ENCODE results near the gene ARPC5. TPM values are rescaled to one million over a fixed set of nuclear protein-coding genes. Genes with fewer than 3 reads are reported as not detected.

ARPC5 gene
- total and polyA plus RNA-seq, 2 of the 8 experiments (the other 6 are each of a cell fraction or from before 2014, with no cell fraction given), result 24.0 to 60.8 TPM

GRCh38 chr1:183588827-183589226 is 46.8 kb downstream of the ARPC5 start:
- no peaks in the 10 kb centered on the region for H3K36me3 ChIP-seq (ENCODE audit: control insufficient read depth in 2 of 4, insufficient read depth in 4 of 4, low read length in 3 of 4)
- H3K27ac ChIP-seq (ENCODE audit: low read depth, low read length), result no peak overlapping the region
- no peak overlapping the region for H3K23ac ChIP-seq (ENCODE audit: insufficient read length)
- H2BK20ac ChIP-seq (ENCODE audit: low read length), result no peak overlapping the region
- H4K8ac ChIP-seq (ENCODE audit: extremely low read depth, insufficient read depth, low read length), result no peak overlapping the region
- H4K5ac ChIP-seq (ENCODE audit: insufficient read length, low read depth, low read length), result no peak overlapping the region
- H3K9ac ChIP-seq (replicated peaks in 1 of 4; ENCODE audit: extremely low read depth in 1 of 4, low read depth in 3 of 4, low read length in 3 of 4), result no peak overlapping the region
- H3K14ac ChIP-seq (ENCODE audit: insufficient read length), result no peak overlapping the region
- H3K4ac ChIP-seq (replicated peaks; ENCODE audit: insufficient read length, low read depth, low read length), result peak overlapping the region; percentile 50
- H3K18ac ChIP-seq (ENCODE audit: extremely low read depth, low read length), result no peak overlapping the region
- peak overlapping the region; percentile 55; the same call in 1 of the 2 replicates for H2BK12ac ChIP-seq (ENCODE audit: low read depth, low read length)
- H2AK5ac ChIP-seq (ENCODE audit: low read depth, low read length), result no peak overlapping the region
- H3K4me2 ChIP-seq (ENCODE audit: insufficient read depth in 1 of 2, low read depth in 2 of 2, low read length in 2 of 2), result peak overlapping the region in 1 of 2 experiments; percentile 40; a peak in 1 of 4 replicates
- DNase-seq (ENCODE audit: low read depth in 1 of 2, low spot score in 2 of 2), result no peak
- no peaks in the 10 kb centered on the region for H3K27me3 ChIP-seq (replicated peaks in 1 of 4; ENCODE audit: control insufficient read depth in 3 of 4, extremely low read depth in 1 of 4, insufficient read depth in 3 of 4, low read length in 3 of 4)
- no peaks in the 10 kb centered on the region for H3K79me2 ChIP-seq (ENCODE audit: control insufficient read depth in 1 of 2, insufficient read depth in 2 of 2, low read length in 2 of 2)
- H3K4me3 ChIP-seq (ENCODE audit: extremely low read depth in 1 of 4, insufficient read depth in 2 of 4, low read depth in 3 of 4, low read length in 4 of 4), result no peak overlapping the region
- FAIRE-seq, result no peak
- H3K79me1 ChIP-seq (ENCODE audit: low read depth, low read length), result no peaks in the 10 kb centered on the region
- 0 out of 2 replicates have a peak overlapping the region, but pooled peaks have one; percentile 85 for H2BK15ac ChIP-seq (ENCODE audit: low read length)
- H2BK120ac ChIP-seq (replicated peaks; ENCODE audit: low read depth, low read length), result no peak overlapping the region
- no peak overlapping the region for H4K91ac ChIP-seq (replicated peaks; ENCODE audit: insufficient read length, low read length)
- peaks cover 0 to 8% (median 5%) of the 10 kb centered on the region in 4 experiments; a peak in 5 of 7 replicates for H3K4me1 ChIP-seq (replicated peaks in 1 of 4; ENCODE audit: control insufficient read depth in 3 of 4, insufficient read depth in 4 of 4, low read length in 3 of 4)
- peak overlapping the region; percentile 73; the same call in 1 of the 2 replicates for H2BK5ac ChIP-seq (ENCODE audit: low read depth, low read length)
- H3K56ac ChIP-seq (replicated peaks; ENCODE audit: insufficient read length, low read depth, low read length), result no peak overlapping the region
- H4K20me1 ChIP-seq (replicated peaks in 1 of 2; ENCODE audit: control insufficient read depth in 1 of 2, insufficient read depth in 2 of 2, low read length in 2 of 2), result no peaks in the 10 kb centered on the region
- H3K23me2 ChIP-seq (ENCODE audit: low read depth, low read length), result no peaks in the 10 kb centered on the region
- ChIA-PET CTCF (ENCODE audit: partially characterized antibody) (interaction anchor here (1.9 to 2.5 kb wide), 2 partner anchors 9 to 26 kb away, joined by 5 to 7 read pairs; no protein-coding TSS in a partner anchor), POLR2A (ENCODE audit: partially characterized antibody) (no interaction called here)
- no peaks in the 10 kb centered on the region for H3K9me3 ChIP-seq (ENCODE audit: insufficient read depth in 2 of 2, low read depth in 1 of 2, low read length in 1 of 2)
- H2AFZ ChIP-seq (ENCODE audit: low read length), result 0 out of 2 replicates have a peak overlapping the region, but pooled peaks have one; percentile 68
- TF ChIP-seq NANOG (IDR thresholded peaks at IDR 0.05; ENCODE audit: insufficient read depth, low read depth, low read length, poor library complexity, severe bottlenecking) (no peak), FOSL1 (IDR thresholded peaks at IDR 0.05; ENCODE audit: insufficient read depth, low read depth, low read length) (no peak), ASH2L (IDR thresholded peaks at IDR 0.05; ENCODE audit: low read length) (no peak), TEAD4 (IDR thresholded peaks at IDR 0.05; ENCODE audit: low read depth, low read length) (no peak), POU5F1 (IDR thresholded peaks at IDR 0.05; ENCODE audit: low read depth, low read length) (no peak), E2F6 (IDR thresholded peaks at IDR 0.05) (no peak), CTBP2 (IDR thresholded peaks at IDR 0.05; ENCODE audit: borderline replicate concordance, insufficient read depth, insufficient read length, low read length) (no peak), MAFK (IDR thresholded peaks at IDR 0.05; ENCODE audit: low read depth, low read length) (no peak), CBX5 (IDR thresholded peaks at IDR 0.05; ENCODE audit: low read depth, low read length) (no peak), SUZ12 (IDR thresholded peaks at IDR 0.05; ENCODE audit: low read length) (no peak)
